Effector memory CD4-positive, alpha-beta T cell (primary cell): ENCODE measurements around the gene NHLRC3.

Source experiments
- DNase-seq, 3 donors: peaks; one replicate each; pipeline ENCODE4 v3.0.0-alpha.2; 2020
- H3K27ac ChIP-seq: 2 replicates; pipeline ENCODE4 v1.7.0; 2013; ENCODE audit warnings: mild to moderate bottlenecking, low read length, moderate library complexity; ENCODE audit not compliant: insufficient read depth, poor library complexity, severe bottlenecking
- H3K27me3 ChIP-seq: replicated peaks from 2 replicates; pipeline ENCODE4 v1.7.0; 2013; ENCODE audit warnings: mild to moderate bottlenecking, low read length; ENCODE audit not compliant: insufficient read depth, control insufficient read depth, poor library complexity, severe bottlenecking
- H3K36me3 ChIP-seq: 2 replicates; pipeline ENCODE4 v1.7.0; 2013; ENCODE audit warnings: mild to moderate bottlenecking, low read length, moderate library complexity; ENCODE audit not compliant: control insufficient read depth, insufficient read depth
- H3K4me1 ChIP-seq: 2 replicates; pipeline ENCODE4 v1.7.0; 2013; ENCODE audit warnings: low read length, mild to moderate bottlenecking; ENCODE audit not compliant: control insufficient read depth, insufficient read depth, poor library complexity, severe bottlenecking
- H3K4me3 ChIP-seq: 2 replicates; pipeline ENCODE4 v1.7.0; 2013; ENCODE audit warnings: low read length, low read depth, mild to moderate bottlenecking; ENCODE audit not compliant: insufficient read depth, poor library complexity, severe bottlenecking
- H3K9me3 ChIP-seq: 2 replicates; pipeline ENCODE4 v1.7.0; 2013; ENCODE audit warnings: mild to moderate bottlenecking, low read length, moderate library complexity; ENCODE audit not compliant: control insufficient read depth

NHLRC3 gene

GRCh38 chr13:39038569-39039030, 344 bp downstream of the NHLRC3 start:
- no peaks in the 10 kb centered on the region for H3K36me3 ChIP-seq
- peak; percentile 18 to 36 (median 33) for DNase-seq
- H3K27ac ChIP-seq, result peak overlapping the region; percentile 85
- peaks cover 14% of the 10 kb centered on the region for H3K4me1 ChIP-seq
- H3K4me3 ChIP-seq, result peak overlapping the region; percentile 83
- no peaks in the 10 kb centered on the region for H3K9me3 ChIP-seq
- H3K27me3 ChIP-seq, result no peaks in the 10 kb centered on the region

- Histone ChIP-seq H3K27me3 (no peaks in the 10 kb centered on the region), H3K27ac (no peak overlapping the region), H3K4me3 (peak overlapping the region; percentile 83), H3K4me1 (peaks cover 11% of the 10 kb centered on the region), H3K9me3 (no peaks in the 10 kb centered on the region), H3K36me3 (no peaks in the 10 kb centered on the region)
- no peak for DNase-seq
Observed at GRCh38 chr13:39039041-39039440, 785 bp downstream of the NHLRC3 start.

DNA sequence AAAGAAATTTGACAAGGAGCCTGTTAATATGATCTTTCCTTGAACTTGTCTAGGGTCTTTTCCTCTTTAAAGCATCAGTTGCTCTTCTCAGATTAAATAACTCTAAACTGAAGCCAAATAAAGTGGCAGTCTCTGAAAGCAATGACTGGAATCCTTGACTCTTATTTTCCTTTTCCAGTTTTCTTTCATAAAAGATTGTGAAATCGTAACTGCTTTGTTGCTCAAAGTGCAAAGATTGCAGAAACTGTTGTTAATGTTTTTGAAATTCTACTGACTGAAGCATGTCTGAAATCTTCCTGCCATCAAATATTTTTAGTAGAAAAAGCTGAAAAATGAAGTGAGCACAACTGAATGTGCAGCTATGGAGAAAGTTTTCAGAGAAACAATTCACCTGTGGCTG, 1.9 kb downstream of the NHLRC3 start:
- Histone ChIP-seq H3K27ac (no peak overlapping the region), H3K4me1 (peaks cover 4% of the 10 kb centered on the region), H3K4me3 (no peak overlapping the region), H3K27me3 (no peaks in the 10 kb centered on the region), H3K36me3 (no peaks in the 10 kb centered on the region), H3K9me3 (no peaks in the 10 kb centered on the region)
- DNase-seq, result no peak

GRCh38 chr13:39044536-39044935, 6.3 kb downstream of the NHLRC3 start:
- H3K4me1 ChIP-seq, result no peaks in the 10 kb centered on the region
- peaks cover 3% of the 10 kb centered on the region for H3K36me3 ChIP-seq
- H3K9me3 ChIP-seq, result no peaks in the 10 kb centered on the region
- no peak for DNase-seq
- H3K27ac ChIP-seq, result no peak overlapping the region
- no peaks in the 10 kb centered on the region for H3K27me3 ChIP-seq
- H3K4me3 ChIP-seq, result no peak overlapping the region

DNA sequence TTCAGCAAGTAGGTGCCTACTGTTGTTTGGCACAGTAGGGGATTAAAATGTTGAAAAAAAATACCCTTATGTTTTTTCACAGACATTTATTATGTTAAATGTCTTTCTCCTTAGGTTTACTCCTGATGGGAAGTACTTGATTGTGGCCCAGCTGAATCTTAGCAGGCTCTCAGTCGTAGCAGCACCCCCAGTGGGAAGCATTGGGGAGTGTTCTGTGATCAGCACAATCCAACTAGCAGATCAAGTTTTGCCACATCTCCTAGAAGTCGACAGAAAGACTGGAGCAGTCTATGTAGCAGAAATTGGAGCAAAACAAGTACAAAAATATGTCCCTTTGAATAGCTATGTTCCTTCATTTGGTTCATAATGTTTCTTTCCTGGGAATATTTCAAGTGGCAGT, 9.3 kb downstream of the NHLRC3 start:
- H3K4me1 ChIP-seq, result no peaks in the 10 kb centered on the region
- no peak overlapping the region for H3K4me3 ChIP-seq
- H3K27ac ChIP-seq, result no peak overlapping the region
- no peaks in the 10 kb centered on the region for H3K27me3 ChIP-seq
- DNase-seq, result no peak
- no peaks in the 10 kb centered on the region for H3K9me3 ChIP-seq
- H3K36me3 ChIP-seq, result peaks cover 3% of the 10 kb centered on the region

DNA sequence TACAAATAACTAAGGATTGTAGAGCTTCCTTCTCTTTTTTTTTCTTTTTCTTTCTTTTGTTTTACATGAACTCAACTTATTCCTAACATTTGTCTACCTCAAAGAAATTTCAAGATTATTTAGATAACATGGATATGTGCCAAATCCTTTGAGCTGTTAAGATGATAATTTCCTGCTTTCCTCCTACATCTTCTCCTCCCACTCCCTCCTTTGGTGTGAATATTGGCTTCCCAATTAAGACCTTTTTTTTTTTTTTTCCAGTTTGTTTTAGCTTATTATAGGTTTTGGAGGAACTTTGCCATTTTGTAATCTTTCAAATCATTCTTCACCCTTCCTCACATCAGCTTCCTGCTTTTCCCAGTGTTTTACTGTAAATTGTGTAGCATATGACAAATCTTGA, 10.6 kb downstream of the NHLRC3 start:
- no peaks in the 10 kb centered on the region for H3K9me3 ChIP-seq
- peaks cover 3% of the 10 kb centered on the region for H3K36me3 ChIP-seq
- H3K4me1 ChIP-seq, result no peaks in the 10 kb centered on the region
- DNase-seq, result no peak
- no peak overlapping the region for H3K4me3 ChIP-seq
- H3K27ac ChIP-seq, result no peak overlapping the region
- H3K27me3 ChIP-seq, result no peaks in the 10 kb centered on the region

- Histone ChIP-seq H3K4me1 (no peaks in the 10 kb centered on the region), H3K27me3 (no peaks in the 10 kb centered on the region), H3K36me3 (peaks cover 3% of the 10 kb centered on the region), H3K9me3 (no peaks in the 10 kb centered on the region), H3K4me3 (no peak overlapping the region), H3K27ac (no peak overlapping the region)
- DNase-seq, result no peak
Observed at GRCh38 chr13:39049274-39049673, 11.0 kb downstream of the NHLRC3 start.

GRCh38 chr13:39051157-39051556, 12.9 kb downstream of the NHLRC3 start:
- H3K4me3 ChIP-seq, result no peak overlapping the region
- no peaks in the 10 kb centered on the region for H3K9me3 ChIP-seq
- H3K4me1 ChIP-seq, result no peaks in the 10 kb centered on the region
- peaks cover 3% of the 10 kb centered on the region for H3K36me3 ChIP-seq
- H3K27ac ChIP-seq, result no peak overlapping the region
- no peaks in the 10 kb centered on the region for H3K27me3 ChIP-seq
- no peak for DNase-seq

GRCh38 chr13:39052944-39053343, 14.7 kb downstream of the NHLRC3 start:
- Histone ChIP-seq H3K4me3 (no peak overlapping the region), H3K36me3 (no peaks in the 10 kb centered on the region), H3K9me3 (no peaks in the 10 kb centered on the region), H3K27ac (no peak overlapping the region), H3K4me1 (no peaks in the 10 kb centered on the region), H3K27me3 (no peaks in the 10 kb centered on the region)
- no peak for DNase-seq

DNA sequence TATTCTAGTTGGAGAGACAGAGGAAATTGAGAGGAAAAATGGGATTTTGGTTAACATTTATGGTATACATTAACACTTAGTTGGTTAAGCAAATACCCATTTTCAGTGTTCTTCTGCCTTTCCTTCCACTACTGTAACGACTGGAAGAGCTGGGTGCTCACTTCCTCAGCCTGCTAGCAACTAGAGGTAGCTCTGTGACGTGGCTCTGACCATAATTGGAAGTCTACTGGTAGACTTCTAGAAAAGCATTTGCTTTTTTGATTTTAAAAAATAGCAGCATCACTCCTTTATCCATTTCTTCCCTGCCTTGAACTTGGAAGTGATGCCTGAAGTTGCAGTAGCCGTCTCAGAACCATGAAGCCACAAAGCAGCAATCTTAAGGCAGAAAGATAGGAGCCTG, 15.9 kb downstream of the NHLRC3 start:
- Histone ChIP-seq H3K4me3 (no peak overlapping the region), H3K27ac (no peak overlapping the region), H3K27me3 (no peaks in the 10 kb centered on the region), H3K9me3 (no peaks in the 10 kb centered on the region), H3K36me3 (no peaks in the 10 kb centered on the region), H3K4me1 (no peaks in the 10 kb centered on the region)
- DNase-seq, result no peak

DNA sequence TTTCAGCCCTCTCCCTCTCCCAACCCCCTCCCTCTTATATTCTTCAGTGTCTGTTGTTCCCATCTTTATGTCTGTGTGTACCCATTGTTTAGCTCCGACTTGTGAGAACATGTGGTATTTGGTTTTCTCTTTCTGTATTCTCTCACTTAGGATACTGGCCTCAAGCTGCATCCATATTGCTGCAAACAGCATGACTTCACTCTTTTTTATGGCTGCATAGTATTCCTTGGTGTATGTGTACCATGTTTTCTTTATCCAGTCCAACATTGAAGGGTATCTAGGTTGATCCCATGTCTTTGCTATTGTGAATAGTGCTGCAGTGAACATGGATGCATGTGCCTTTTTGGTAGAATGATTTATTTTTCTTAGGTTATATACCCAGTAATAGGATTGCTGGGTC, 17.8 kb downstream of the NHLRC3 start:
- no peaks in the 10 kb centered on the region for H3K4me1 ChIP-seq
- H3K36me3 ChIP-seq, result no peaks in the 10 kb centered on the region
- no peaks in the 10 kb centered on the region for H3K27me3 ChIP-seq
- H3K4me3 ChIP-seq, result no peak overlapping the region
- no peak overlapping the region for H3K27ac ChIP-seq
- no peak for DNase-seq
- H3K9me3 ChIP-seq, result no peaks in the 10 kb centered on the region
